Keratinocyte (primary cell): ENCODE data around the gene B4GALNT2. TPM values are rescaled to one million over a fixed set of nuclear protein-coding genes. Genes with fewer than 3 reads are reported as not detected.
"Not testable (repeated sequence)": the region's sequence is repeated elsewhere in the genome, so short reads cannot be mapped to it uniquely, and the experiment has no call there.

ENCODE experiments used
- DNase-seq: peaks from one replicate; pipeline ENCODE4 v3.0.0-alpha.2; 2011; ENCODE audit warnings: low read depth, missing footprints, low spot score
- FAIRE-seq: peaks from 2 replicates; lab custom pipeline; 2011; peaks lifted over from hg19 to GRCh38; lab: Jason Lieb, UNC
- H2AFZ ChIP-seq: 2 replicates; pipeline ENCODE4 v1.6.0; 2012; ENCODE audit warnings: low read length, control low read depth, inconsistent platforms; ENCODE audit not compliant: control insufficient read depth
- H3K27ac ChIP-seq: 2 replicates; pipeline ENCODE4 v1.5.1; 2011; ENCODE audit warnings: low read length; ENCODE audit not compliant: control insufficient read depth, insufficient read depth
- H3K27me3 ChIP-seq: 3 replicates; pipeline ENCODE4 v1.6.0; 2011; ENCODE audit warnings: low read length; ENCODE audit not compliant: control insufficient read depth, insufficient read depth; ENCODE audit errors: extremely low read depth
- H3K36me3 ChIP-seq, 2 experiments: 2 replicates in 1 of 2; 3 replicates in 1 of 2; pipeline ENCODE4 v1.5.1; 2011; ENCODE audit warnings: low read length in 2 of 2, mild to moderate bottlenecking in 1 of 2; ENCODE audit not compliant: control insufficient read depth in 2 of 2, insufficient read depth in 2 of 2; ENCODE audit errors: extremely low read depth in 1 of 2
- H3K4me1 ChIP-seq: 3 replicates; pipeline ENCODE4 v1.5.1; 2011; ENCODE audit warnings: low read length; ENCODE audit not compliant: control insufficient read depth, insufficient read depth; ENCODE audit errors: extremely low read depth
- H3K4me2 ChIP-seq: 3 replicates; pipeline ENCODE4 v1.6.0; 2011; ENCODE audit warnings: low read depth, low read length; ENCODE audit not compliant: control insufficient read depth, insufficient read depth; ENCODE audit errors: extremely low read depth
- H3K4me3 ChIP-seq, 3 experiments: fragments of 200-600 bp in 1 of 3; sonication (generic) in 1 of 3; 2 replicates in 2 of 3; 3 replicates in 1 of 3; pipeline ENCODE4 v1.5.1; 2011 to 2016; ENCODE audit warnings: low read length in 3 of 3, mild to moderate bottlenecking in 3 of 3, control low read depth in 2 of 3, inconsistent platforms in 1 of 3, low read depth in 1 of 3, mixed read lengths in 1 of 3, mixed run types in 1 of 3, moderate library complexity in 1 of 3; ENCODE audit not compliant: control insufficient read depth in 2 of 3, insufficient read depth in 2 of 3; ENCODE audit errors: extremely low read depth in 1 of 3
- H3K79me2 ChIP-seq: 2 replicates; pipeline ENCODE4 v1.6.0; 2012; ENCODE audit warnings: low read length; ENCODE audit not compliant: control insufficient read depth, insufficient read depth
- H3K9ac ChIP-seq: 3 replicates; pipeline ENCODE4 v1.6.0; 2011; ENCODE audit warnings: low read length; ENCODE audit not compliant: control insufficient read depth, insufficient read depth; ENCODE audit errors: extremely low read depth
- H3K9me1 ChIP-seq: 3 replicates; pipeline ENCODE4 v1.6.0; 2011; ENCODE audit warnings: low read length; ENCODE audit not compliant: control insufficient read depth, insufficient read depth; ENCODE audit errors: extremely low read depth
- H3K9me3 ChIP-seq: 2 replicates; pipeline ENCODE4 v1.5.1; 2012; ENCODE audit warnings: low read depth, low read length; ENCODE audit not compliant: control insufficient read depth
- H4K20me1 ChIP-seq: 3 replicates; pipeline ENCODE4 v1.6.0; 2011; ENCODE audit warnings: low read length; ENCODE audit not compliant: control insufficient read depth, insufficient read depth; ENCODE audit errors: extremely low read depth
- CTCF ChIP-seq, 3 experiments: IDR thresholded peaks in 1 of 3; conservative IDR thresholded peaks in 1 of 3; optimal IDR thresholded peaks in 1 of 3; 2 replicates in 2 of 3; 3 replicates in 1 of 3; pipeline versions ENCODE3 to v1.5.1; 2011; ENCODE audit warnings: low read length in 3 of 3, mild to moderate bottlenecking in 3 of 3, moderate library complexity in 2 of 3, control low read depth in 1 of 3, inconsistent platforms in 1 of 3; ENCODE audit not compliant: insufficient read depth in 2 of 3; ENCODE audit errors: extremely low read depth in 1 of 3
- EZH2 ChIP-seq: IDR thresholded peaks from one replicate; pipeline ENCODE4 v1.6.1; 2012; ENCODE audit warnings: inconsistent platforms, mild to moderate bottlenecking, low read length, moderate library complexity
- dilution Hi-C: fragments of 300-500 bp; cut with MboI; formaldehyde crosslinking; loops from one replicate; pipeline ENCODE4 v1.7.0; 2020; ENCODE audit warnings: low sequenced_read_pairs; ENCODE audit not compliant: extremely low pct_ligation_motif_present
- polyA plus RNA-seq, 5 experiments: library from polyadenylated mRNA; depleted of rRNA in 3 of 5; stranded (reverse) in 3 of 5; stranded (forward) in 1 of 5; unstranded in 1 of 5; fragments of >200 nt; gene quantifications; 1 replicate in 1 of 5; 2 replicates in 3 of 5; 3 replicates in 1 of 5; pipeline versions ENCODE4 v1.2.1 to v1.2.3, GENCODE V29; 2011 to 2012; ENCODE audit warnings: missing spikeins in 2 of 5, low read depth in 1 of 5, low replicate concordance in 1 of 5

The B4GALNT2 gene
- polyA plus RNA-seq, 1 donor (not counting 4 experiments of a cell fraction or from before 2014, with no cell fraction given): 0.01 TPM

GRCh38 chr17:49136335-49136734 is 3.8 kb downstream of the B4GALNT2 start:
- H3K4me3 ChIP-seq: no peak overlapping the region
- H3K27ac ChIP-seq: no peak overlapping the region
- H3K79me2 ChIP-seq: no peaks in the 10 kb centered on the region
- H4K20me1 ChIP-seq: no peaks in the 10 kb centered on the region
- H3K9me1 ChIP-seq: no peaks in the 10 kb centered on the region
- H3K36me3 ChIP-seq: no peaks in the 10 kb centered on the region
- peaks cover 6% of the 10 kb centered on the region for H3K4me1 ChIP-seq
- H3K27me3 ChIP-seq: peaks cover 9% of the 10 kb centered on the region
- no peak overlapping the region for H2AFZ ChIP-seq
- no peak for TF ChIP-seq CTCF (optimal IDR thresholded peaks at IDR 0.05 in 1 of 3, IDR thresholded peaks at IDR 0.05 in 1 of 3, conservative IDR thresholded peaks at IDR 0.05 in 1 of 3; ENCODE audit: extremely low read depth in 1 of 3, insufficient read depth in 2 of 3, low read length in 3 of 3)
- DNase-seq (no peak), FAIRE-seq (no peak)
- no peak overlapping the region for H3K9ac ChIP-seq
- no peak overlapping the region for H3K4me2 ChIP-seq
- no peaks in the 10 kb centered on the region for H3K9me3 ChIP-seq
- dilution Hi-C loops: no loop called here

GRCh38 chr17:49145654-49146053 is 13.1 kb downstream of the B4GALNT2 start:
- H3K36me3 ChIP-seq, H3K9me3 ChIP-seq, H3K9ac ChIP-seq, H3K79me2 ChIP-seq, H3K4me1 ChIP-seq, H3K27ac ChIP-seq, H4K20me1 ChIP-seq, H2AFZ ChIP-seq, H3K27me3 ChIP-seq, H3K4me3 ChIP-seq, FAIRE-seq, DNase-seq, H3K9me1 ChIP-seq, H3K4me2 ChIP-seq, dilution Hi-C loops: not testable (repeated sequence)

GRCh38 chr17:49146620-49147306 is 14.2 kb downstream of the B4GALNT2 start:
- H3K9me3 ChIP-seq: no peaks in the 10 kb centered on the region
- H3K9ac ChIP-seq: peak overlapping the region; percentile 22
- H4K20me1 ChIP-seq: no peaks in the 10 kb centered on the region
- no peaks in the 10 kb centered on the region for H3K9me1 ChIP-seq
- H3K27ac ChIP-seq: peak overlapping the region; percentile 83
- no peaks in the 10 kb centered on the region for H3K27me3 ChIP-seq
- no peak overlapping the region for H3K4me3 ChIP-seq
- peaks cover 8% of the 10 kb centered on the region for H3K4me1 ChIP-seq
- peak; percentile 75 for FAIRE-seq
- TF ChIP-seq CTCF (optimal IDR thresholded peaks at IDR 0.05 in 1 of 3, IDR thresholded peaks at IDR 0.05 in 1 of 3, conservative IDR thresholded peaks at IDR 0.05 in 1 of 3; ENCODE audit: extremely low read depth in 1 of 3, insufficient read depth in 2 of 3, low read length in 3 of 3) (no peak), EZH2 (no peak)
- H2AFZ ChIP-seq: peak overlapping the region; percentile 65
- H3K4me2 ChIP-seq: peak overlapping the region; percentile 63
- no peaks in the 10 kb centered on the region for H3K36me3 ChIP-seq
- dilution Hi-C loops: no loop called here
- peak; percentile 94 for DNase-seq
- no peaks in the 10 kb centered on the region for H3K79me2 ChIP-seq
